ENCODE measurements around the gene PCAT7.

GRCh38 chr9:94511955-94512265, 43.0 kb upstream of the PCAT7 start:
- TF ChIP-seq POLR2A (IDR thresholded peaks at IDR 0.05) (no peak), EP300 (IDR thresholded peaks at IDR 0.05) (no peak), CTCF (IDR thresholded peaks at IDR 0.05) (no peak)

Data from stomach (tissue), 4 donors.